GM08714 (cell line): ENCODE data around the gene ACCS.
A peak's percentile ranks its signal among the peaks of the same experiment; 100 is the strongest.

Source experiments
- H3K4me3 ChIP-seq: fragments of 200-500 bp; sonication (Bioruptor generic); 2 replicates; pipeline ENCODE4 v1.5.1; 2014; ENCODE audit warnings: mild to moderate bottlenecking, low read length, inconsistent platforms
- ZNF274 ChIP-seq: IDR thresholded peaks from 2 replicates; pipeline ENCODE4 v1.6.1; 2012; ENCODE audit warnings: mild to moderate bottlenecking, low read depth, low read length

The ACCS gene

DNA sequence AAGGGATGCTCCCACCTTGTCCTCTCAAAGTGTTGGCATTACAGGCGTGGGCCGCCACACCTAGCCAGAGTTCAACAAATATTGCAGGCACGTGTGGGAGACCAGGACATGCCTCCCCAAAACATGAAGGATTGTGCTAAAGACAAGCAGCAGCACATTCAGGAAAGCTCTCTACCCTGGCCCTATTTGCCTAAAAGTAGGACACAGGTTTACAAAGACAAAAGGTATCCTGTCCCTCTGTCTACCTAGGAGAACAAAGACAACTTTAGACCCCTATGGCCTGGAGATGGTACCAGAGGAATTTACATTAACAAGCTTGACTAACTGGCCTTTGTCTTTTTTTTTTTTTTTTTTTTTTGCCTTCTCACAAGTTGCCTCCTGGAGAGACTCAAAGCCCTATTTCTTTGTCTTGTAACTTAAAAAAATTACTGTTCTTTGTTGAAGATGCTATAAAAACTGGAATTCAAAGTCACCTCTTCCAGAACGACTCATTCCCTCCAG, 859 bp upstream of the ACCS start:
- no peak overlapping the region for H3K4me3 ChIP-seq
- no peak for TF ChIP-seq ZNF274

DNA sequence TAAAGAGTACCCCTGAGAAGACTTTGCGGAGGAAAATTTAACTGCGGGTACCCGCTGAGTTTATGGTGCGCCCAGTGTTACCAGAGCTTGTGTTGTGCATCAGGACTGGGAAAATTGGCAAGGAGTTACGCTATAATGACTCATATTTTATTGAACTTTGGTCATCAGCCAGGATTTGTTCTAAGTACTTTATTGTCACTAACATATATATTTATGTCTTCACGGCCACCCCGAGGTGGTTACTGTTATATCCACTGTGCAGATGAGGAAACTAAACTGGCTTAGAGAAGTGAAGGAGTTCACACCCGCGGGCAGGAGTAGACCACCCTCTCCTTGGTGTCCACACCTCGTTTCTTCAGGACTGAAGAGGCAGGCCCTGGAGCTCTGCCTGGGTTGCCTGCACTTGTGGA, 667 bp downstream of the ACCS start:
- TF ChIP-seq ZNF274: no peak
- H3K4me3 ChIP-seq: peak overlapping the region; percentile 46; the same call in 1 of the 2 replicates

DNA sequence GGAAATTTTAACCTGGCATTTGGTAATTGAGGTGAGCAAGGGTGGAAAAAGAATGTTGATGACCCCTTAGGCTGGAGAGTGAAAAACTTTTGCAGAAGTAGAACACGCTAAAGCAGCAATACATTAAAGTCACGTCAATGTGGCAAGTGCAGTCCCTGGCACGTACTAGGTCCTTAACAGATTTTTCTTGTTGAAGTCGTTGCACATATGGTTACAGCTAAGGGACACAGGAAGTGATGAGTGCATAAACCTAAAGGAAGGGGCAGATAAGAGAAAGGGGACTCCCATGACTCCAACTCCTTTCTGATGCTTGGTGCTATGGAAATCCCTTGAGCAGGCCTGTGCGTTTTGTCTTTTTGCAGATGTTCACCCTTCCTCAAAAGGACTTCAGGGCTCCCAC, 1.2 kb downstream of the ACCS start:
- no peak overlapping the region for H3K4me3 ChIP-seq
- no peak for TF ChIP-seq ZNF274

DNA sequence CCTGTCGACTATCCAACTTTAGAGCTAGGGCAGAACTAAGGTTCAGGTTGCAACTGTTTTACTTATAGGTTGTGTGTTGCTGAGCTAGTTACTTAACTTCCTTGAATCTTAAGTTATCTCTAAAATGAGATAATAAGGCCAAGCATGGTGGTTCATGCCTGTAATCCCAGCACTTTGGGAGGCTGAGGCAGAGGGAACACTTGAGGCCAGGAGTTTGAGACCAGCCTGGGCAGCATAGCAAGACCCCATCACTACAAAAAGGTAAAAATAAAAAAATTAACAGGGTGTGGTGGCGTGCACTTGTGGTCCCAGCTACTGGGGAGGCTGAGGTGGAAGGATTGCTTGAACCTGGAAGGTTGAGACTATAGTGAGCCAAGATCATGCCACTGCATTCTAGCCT, 2.1 kb downstream of the ACCS start:
- no peak overlapping the region for H3K4me3 ChIP-seq
- TF ChIP-seq ZNF274: no peak

DNA sequence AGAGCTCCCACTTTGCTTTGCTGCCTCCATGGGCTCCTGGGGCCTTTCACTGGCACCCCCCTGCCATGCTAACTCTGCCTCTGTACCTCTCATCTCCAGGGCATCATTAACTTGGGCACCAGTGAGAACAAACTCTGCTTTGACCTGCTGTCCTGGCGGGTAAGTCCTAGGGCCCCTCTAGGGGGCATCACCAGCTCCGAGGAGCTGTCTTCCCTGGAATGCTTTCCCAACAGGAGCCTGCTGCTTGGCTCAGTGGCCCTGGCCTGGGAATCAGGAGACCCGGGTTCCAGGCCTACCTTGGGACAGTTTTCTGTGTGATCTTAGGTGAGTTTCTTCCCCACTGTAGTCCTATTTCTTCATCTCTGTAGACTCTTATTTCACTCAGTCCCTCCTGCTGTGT, 5.1 kb downstream of the ACCS start:
- TF ChIP-seq ZNF274: no peak

DNA sequence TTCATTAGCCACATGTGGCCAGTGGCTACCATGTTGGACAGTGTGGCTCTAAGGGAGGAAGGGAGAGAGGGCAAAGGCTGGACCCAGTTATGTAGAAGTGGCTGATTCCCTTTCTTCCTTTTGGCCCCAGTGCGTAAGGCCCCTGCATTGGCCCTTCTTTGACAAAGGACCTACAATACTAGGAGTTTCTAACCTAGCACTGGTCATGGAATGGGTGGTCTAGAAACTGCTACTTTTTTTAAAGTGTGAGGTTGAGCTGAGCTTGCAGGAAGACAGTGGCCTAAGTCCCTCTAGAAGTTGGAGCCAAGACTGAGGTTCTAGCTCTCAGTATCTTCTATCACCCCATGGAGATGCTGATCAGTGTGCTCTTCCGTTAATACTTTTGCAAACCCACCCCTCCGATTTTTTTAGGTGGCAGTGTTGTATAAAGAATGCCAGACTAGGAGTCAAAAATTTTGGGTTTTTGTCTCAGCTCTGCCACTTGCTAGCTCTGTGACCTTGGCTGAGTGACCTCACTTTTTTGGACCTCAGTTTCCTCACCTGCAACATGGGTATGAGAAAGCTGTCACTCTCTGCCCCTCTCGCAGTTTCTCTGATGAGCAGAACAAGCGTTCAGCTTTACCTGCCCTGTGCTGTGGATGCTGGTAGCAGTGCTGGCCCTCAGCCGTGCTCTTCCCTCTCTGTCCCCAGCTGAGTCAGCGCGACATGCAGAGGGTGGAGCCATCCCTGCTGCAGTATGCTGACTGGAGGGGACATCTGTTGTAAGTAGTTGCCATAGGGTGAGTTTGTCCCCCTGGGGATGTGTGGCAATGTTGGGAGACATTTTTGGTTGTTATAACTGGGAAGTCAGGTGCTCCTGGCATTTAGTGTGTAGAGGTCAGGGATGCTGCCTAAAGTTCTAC, 6.9 kb downstream of the ACCS start:
- no peak overlapping the region for H3K4me3 ChIP-seq
- TF ChIP-seq ZNF274: no peak

More for the DNA sequence above, 5.1 kb downstream of the ACCS start:
- H3K4me3 ChIP-seq: no peak overlapping the region

DNA sequence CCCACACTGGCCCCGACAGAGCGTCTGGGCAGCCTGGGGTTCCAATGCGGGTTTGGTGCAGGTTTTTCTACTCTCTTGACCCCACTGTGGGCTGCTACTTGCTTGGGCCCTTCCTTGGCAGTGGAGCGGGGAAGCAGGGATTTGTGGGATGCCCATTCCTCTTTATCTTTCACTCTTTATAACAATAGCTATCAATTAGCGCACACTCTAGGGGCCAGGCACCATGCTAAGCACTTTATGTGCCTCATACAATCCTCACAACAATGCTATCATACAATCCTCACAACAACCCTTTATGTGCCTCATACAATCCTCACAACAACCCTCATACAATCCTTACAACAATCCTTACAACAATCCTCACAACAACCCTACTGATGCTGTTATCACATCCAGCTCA, 12.7 kb downstream of the ACCS start:
- no peak overlapping the region for H3K4me3 ChIP-seq
- TF ChIP-seq ZNF274: no peak

DNA sequence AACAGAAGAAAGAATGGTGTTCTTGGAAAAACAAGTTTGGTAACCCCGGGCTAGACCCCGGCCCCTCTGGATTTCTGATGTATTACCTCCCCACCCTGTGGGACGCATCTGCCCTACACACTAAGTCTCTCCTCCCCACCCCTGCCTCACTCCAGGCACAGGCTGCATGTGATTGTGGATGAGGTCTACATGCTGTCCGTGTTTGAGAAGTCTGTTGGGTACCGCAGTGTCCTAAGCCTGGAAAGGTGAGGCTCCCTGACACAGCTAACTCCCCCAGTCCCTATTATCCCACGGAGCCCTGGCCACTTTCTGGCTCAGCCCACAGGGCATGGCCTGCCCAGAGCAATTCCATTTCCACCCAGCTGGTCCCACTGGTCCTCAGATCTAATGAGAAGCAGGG, 13.3 kb downstream of the ACCS start:
- TF ChIP-seq ZNF274: no peak

DNA sequence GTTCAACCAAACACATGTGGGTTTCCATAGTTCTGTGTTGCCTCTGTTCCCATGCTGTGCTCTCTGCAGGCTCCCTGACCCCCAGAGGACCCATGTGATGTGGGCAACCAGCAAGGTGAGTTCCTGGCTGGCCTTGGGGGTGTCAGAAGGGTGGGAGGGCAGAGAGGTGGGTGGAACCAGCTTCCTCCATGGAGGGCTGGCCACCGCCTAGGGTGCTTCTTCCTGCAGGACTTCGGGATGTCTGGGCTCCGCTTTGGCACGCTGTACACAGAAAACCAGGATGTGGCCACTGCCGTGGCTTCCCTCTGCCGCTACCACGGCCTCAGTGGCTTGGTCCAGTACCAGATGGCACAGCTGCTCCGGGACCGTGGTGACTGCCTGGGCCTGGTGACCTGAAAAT, 14.9 kb downstream of the ACCS start:
- no peak for TF ChIP-seq ZNF274
- no peak overlapping the region for H3K4me3 ChIP-seq

More for the DNA sequence above, 13.3 kb downstream of the ACCS start:
- H3K4me3 ChIP-seq: no peak overlapping the region

DNA sequence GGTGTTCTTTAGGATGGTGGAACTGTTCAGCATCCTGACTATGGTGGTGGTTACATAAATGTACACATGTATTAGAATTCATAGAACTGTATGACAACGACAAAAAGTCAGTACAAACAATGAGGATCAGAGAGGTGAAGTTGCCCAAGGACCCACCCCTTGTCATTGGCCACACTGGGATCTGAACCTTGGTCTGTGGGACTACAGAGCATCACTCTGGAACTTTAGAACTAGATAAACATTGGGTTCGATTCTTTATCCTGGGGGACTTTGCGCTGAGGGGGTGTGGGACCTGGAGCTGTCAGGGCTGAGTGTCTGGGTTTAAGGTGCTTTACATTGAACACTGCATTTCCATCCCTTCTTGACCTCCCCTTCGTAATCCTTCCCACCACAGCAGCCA, 16.6 kb downstream of the ACCS start:
- TF ChIP-seq ZNF274: no peak
- no peak overlapping the region for H3K4me3 ChIP-seq

DNA sequence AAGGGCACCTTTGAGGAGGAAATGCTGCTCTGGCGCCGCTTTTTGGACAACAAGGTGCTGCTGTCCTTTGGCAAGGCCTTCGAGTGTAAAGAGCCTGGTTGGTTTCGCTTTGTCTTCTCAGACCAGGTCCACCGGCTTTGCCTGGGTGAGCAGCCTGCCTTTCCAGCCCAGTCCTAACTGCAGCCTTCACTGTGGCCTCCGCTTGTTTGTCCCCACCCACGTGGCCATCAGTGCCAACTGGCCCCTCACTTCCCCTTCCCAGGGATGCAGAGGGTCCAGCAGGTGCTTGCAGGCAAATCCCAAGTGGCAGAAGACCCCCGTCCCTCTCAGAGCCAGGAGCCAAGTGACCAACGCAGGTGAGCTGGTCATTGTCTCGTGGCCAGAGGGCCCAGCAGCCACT, 17.4 kb downstream of the ACCS start:
- no peak overlapping the region for H3K4me3 ChIP-seq
- TF ChIP-seq ZNF274: no peak

DNA sequence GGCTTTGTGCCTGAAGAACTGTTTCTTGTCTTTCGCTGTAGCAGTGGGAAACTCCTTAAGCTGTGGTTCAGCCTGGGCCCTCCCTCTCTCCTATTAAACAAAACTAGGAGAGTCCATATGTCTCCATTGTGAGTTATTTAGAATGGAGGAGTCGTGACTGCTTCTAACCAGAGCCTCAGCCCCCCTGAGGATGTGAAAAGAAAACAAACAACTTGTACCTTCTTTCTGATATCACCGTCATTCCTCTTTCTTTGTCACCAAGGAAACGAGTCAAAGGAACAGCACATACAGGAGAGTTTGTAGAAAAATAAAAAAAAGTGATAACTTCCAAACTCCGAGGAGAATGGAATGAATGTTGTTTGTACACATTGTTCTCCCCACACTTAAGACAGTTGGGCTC, 17.8 kb downstream of the ACCS start:
- TF ChIP-seq ZNF274: no peak
- no peak overlapping the region for H3K4me3 ChIP-seq

DNA sequence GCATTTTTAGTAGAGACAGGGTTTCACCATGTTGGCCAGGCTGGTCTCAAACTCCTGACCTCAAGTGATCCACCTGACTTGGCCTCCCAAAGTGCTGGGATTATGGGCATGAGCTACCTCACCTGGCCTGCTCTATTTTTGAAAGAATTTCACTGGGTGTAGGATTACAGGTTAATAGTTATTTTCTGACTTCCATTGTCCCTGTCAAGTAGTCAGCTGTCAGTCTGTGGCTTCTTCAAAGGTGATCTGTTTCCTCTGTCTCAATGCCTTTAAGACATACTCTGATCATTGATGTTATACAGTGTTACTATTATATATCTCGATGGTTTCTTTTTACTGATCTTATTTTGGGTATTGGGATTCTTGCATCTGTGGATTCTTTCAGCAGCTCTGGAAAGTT, 19.3 kb downstream of the ACCS start:
- no peak overlapping the region for H3K4me3 ChIP-seq
- TF ChIP-seq ZNF274: no peak

DNA sequence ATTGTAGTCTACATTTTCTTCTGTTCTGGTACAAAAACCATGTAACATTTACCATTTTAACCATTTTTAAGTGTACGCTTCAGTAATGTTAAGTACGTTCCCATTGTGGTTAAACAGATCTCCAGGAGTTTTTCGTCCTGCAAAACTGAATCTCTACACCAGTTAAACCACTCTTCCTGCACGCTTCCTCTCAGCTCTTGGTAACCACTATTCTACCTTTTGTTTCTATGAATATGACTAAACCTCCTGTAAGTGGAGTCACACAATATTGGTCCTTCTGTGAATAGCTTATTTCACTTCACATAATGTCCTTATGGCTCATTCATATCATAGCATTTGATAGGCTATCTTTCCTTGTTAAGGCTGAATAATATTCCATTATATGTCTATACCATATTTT, 22.3 kb downstream of the ACCS start:
- TF ChIP-seq ZNF274: no peak
- H3K4me3 ChIP-seq: no peak overlapping the region

DNA sequence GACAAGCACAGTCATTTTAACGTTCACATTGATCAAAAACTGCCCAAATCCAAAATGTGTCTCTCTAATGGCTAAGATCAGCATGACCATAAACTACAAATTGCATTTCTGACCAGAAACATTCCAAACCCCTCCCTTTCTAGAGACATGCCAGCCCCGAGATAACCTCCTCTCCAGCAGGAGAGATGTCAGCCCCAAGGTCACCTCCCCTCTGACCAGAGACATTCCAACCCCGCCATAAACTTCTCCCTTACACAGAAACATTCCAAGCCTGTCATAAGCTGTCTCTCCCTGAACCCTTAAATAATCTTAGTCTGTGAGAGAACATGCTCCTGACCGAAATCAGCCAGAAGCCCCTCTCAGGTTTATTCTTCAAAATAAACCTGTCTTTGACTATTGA, 22.8 kb downstream of the ACCS start:
- H3K4me3 ChIP-seq: no peak overlapping the region
- no peak for TF ChIP-seq ZNF274
